ENCODE measurements around the gene PRSS3.
"Not testable (repeated sequence)": the region's sequence is repeated elsewhere in the genome, so short reads cannot be mapped to it uniquely, and the experiment has no call there.

The PRSS3 gene

DNA sequence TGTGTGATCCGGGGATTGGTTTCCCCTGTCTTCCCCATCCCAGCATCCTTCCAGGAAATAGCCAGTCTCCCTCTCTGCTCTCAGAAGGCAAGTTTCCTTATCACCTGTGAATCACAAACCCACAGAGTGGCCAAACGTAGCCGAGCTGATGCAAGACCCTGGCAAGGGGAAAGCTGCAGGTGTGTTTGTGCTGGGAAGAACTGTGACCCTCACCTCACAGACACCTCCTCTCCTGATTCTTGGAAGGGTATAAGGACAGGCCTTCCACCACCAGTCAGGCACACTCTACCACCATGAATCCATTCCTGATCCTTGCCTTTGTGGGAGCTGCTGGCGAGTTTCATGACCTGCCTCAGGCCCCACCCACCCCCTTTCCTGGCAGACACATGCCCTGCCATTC, at the start of gene PRSS3:
Gene PRSS3 (plus strand): TSS at position 281 of the 400 bp plus-strand sequence. CDS start 13 bp downstream, at position 294.
- H3K27ac ChIP-seq = no peak within 1 kb of the TSS
- CTCF ChIA-PET = no interaction called here
- TF ChIP-seq CTCF (conservative IDR thresholded peaks at IDR 0.05; ENCODE audit: low read depth) = no peak
- POLR2A ChIA-PET (ENCODE audit: low non-redundant PET) = no interaction called here
- no peak for DNase-seq (ENCODE audit: low spot score)

DNA sequence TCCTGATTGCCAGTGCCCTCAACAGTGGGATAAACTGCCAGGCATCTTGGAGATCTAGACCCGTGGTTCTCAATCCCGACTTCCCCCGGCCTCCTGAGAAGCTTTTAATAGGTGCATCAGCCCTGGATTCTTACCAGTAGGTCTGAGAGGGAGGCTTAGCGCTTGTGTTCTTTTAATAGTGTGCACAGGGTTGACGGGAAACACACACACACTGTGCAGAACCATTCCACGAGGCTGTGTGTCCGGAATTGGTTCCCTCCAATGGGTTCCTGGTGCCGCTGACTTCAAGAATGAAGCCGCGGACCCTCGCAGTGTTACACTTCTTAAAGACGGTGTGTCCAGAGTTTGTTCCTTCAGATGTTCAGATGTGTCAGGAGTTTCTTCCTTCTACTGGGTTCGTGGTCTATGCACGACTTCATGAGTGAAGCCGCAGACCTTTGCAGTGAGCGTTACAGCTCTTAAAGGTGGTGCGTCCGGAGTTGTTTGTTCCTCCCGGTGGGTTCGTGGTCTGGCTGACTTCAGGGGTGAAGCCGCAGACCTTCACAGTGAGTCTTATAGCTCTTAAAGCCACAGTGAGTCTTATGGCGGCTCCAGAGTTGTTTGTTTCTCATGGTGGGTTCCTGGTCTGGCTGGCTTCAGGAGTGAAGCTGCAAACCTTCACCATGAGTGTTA, 46.6 kb upstream of the PRSS3 start:
- CTCF ChIA-PET = interaction anchor here (2.5 kb wide), 1 partner anchor 11 kb away, joined by 7 read pairs; no protein-coding TSS in a partner anchor

DNA sequence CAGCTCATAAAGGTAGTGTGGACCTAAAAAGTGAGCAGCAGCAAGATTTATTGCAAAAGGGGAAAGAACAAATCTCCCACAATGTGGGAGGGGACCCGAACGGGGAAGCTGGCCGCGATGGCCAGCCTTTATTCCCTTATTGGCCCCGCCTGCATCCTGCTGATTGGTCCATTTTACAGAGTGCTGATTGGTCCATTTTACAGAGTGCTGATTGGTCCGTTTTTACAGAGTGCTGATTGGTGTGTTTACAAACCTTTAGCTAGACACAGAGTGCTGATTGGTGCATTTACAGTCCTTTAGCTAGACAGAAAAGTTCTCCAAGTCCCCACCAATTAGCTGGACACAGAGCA, 46.1 kb upstream of the PRSS3 start:
- CTCF ChIA-PET = interaction anchor here (2.5 kb wide), 1 partner anchor 11 kb away, joined by 7 read pairs; no protein-coding TSS in a partner anchor
- POLR2A ChIA-PET (ENCODE audit: low non-redundant PET); H3K27ac ChIP-seq; DNase-seq (ENCODE audit: low spot score): not testable (repeated sequence)

More for the DNA sequence above, 46.6 kb upstream of the PRSS3 start:
- TF ChIP-seq CTCF (conservative IDR thresholded peaks at IDR 0.05; ENCODE audit: low read depth) = no peak
- DNase-seq (ENCODE audit: low spot score) = no peak
- H3K27ac ChIP-seq = no peak overlapping the region
- POLR2A ChIA-PET (ENCODE audit: low non-redundant PET) = no interaction called here

DNA sequence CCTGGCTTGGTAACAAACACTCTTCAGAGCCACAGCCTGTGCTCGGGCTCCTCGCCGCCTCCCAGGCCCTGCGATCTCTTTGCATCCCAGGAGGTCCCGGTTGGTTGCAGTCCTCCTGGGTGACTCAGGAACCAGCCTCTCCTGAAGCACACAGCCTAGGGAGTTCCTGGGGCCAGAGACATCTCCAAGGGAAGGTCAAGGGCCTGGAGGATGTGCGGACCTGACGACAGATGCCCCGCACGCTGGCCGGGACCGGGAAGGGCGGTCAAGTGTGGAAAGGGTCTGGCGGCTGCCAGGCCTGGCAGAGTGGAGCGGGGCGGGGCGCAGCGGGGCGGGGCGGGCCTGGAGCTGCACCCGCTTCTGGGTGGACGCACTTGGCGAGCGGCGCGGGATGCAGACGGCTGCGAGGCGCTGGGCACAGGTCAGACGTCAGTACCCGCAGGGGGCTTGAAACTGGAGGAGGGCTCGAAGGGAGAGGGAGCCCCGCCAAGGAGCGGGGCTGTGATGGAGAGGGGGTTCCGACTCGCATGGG, 45.0 kb upstream of the PRSS3 start:
- ChIA-PET CTCF (interaction anchor here (2.5 kb wide), 1 partner anchor 12 kb away, joined by 7 read pairs; no protein-coding TSS in a partner anchor), POLR2A (ENCODE audit: low non-redundant PET) (no interaction called here)
- no peak for TF ChIP-seq CTCF (conservative IDR thresholded peaks at IDR 0.05; ENCODE audit: low read depth)
- no peak overlapping the region for H3K27ac ChIP-seq
- peak; percentile 20 for DNase-seq (ENCODE audit: low spot score)

GRCh38 chr9:33750839-33751339, 44.5 kb upstream of the PRSS3 start:
- ChIA-PET POLR2A (ENCODE audit: low non-redundant PET) (no interaction called here), CTCF (no interaction called here)
- TF ChIP-seq CTCF (conservative IDR thresholded peaks at IDR 0.05; ENCODE audit: low read depth) = no peak
- no peak overlapping the region for H3K27ac ChIP-seq
- DNase-seq (ENCODE audit: low spot score) = no peak

GRCh38 chr9:33751536-33752129, 43.7 kb upstream of the PRSS3 start:
- DNase-seq (ENCODE audit: low spot score) = no peak
- no peak overlapping the region for H3K27ac ChIP-seq
- no peak for TF ChIP-seq CTCF (conservative IDR thresholded peaks at IDR 0.05; ENCODE audit: low read depth)
- CTCF ChIA-PET = interaction anchor here (1.1 kb wide), 1 partner anchor 13 kb away, joined by 7 read pairs; no protein-coding TSS in a partner anchor
- POLR2A ChIA-PET (ENCODE audit: low non-redundant PET) = no interaction called here
